RPMI7951 (cell line): Measurements from ENCODE around the gene SIGMAR1. TPM values are rescaled to one million over a fixed set of nuclear protein-coding genes. Genes with fewer than 3 reads are reported as not detected.

Experiments
- total RNA-seq: library from RNA; depleted of rRNA; stranded (reverse); fragments of >200 nt; shearing (Covaris generic); gene quantifications from 2 replicates; pipeline ENCODE4 v1.2.3, GENCODE V29; 2014; rRNA removed

SIGMAR1 gene
- total RNA-seq, 1 experiment from 2014 or later, result 69.6 TPM

Other genes starting within 250 kb of the SIGMAR1 start
- 10.7 and 11.2 TPM in 2 replicates for gene FAM219A, start 179.2 kb downstream of the SIGMAR1 start, total RNA-seq
- gene DNAI1, start 179.0 kb downstream of the SIGMAR1 start, total RNA-seq, result not detected in 2 replicates
- 0.29 and 0.48 TPM in 2 replicates for gene ENHO, start 114.8 kb downstream of the SIGMAR1 start, total RNA-seq
- not detected in 2 replicates for gene CNTFR, start 48.1 kb downstream of the SIGMAR1 start, total RNA-seq
- 27.6 and 37.6 TPM in 2 replicates for gene RPP25L, start 25.7 kb downstream of the SIGMAR1 start, total RNA-seq
- gene DCTN3, start 17.3 kb downstream of the SIGMAR1 start, total RNA-seq, result 213 and 217 TPM in 2 replicates
- not detected in 2 replicates for gene ARID3C, start 8.7 kb downstream of the SIGMAR1 start, total RNA-seq
- 12.6 and 16.7 TPM in 2 replicates for gene GALT, start 8.9 kb upstream of the SIGMAR1 start, total RNA-seq
- 0.59 and 0.72 TPM in 2 replicates for gene IL11RA, start 14.4 kb upstream of the SIGMAR1 start, total RNA-seq
- gene CCL27, start 24.9 kb upstream of the SIGMAR1 start, total RNA-seq, result not detected in 2 replicates
- not detected in 2 replicates for gene CCL19, start 53.5 kb upstream of the SIGMAR1 start, total RNA-seq
- not detected in 2 replicates for gene CCL21, start 72.3 kb upstream of the SIGMAR1 start, total RNA-seq